HG02938 (cell line): ENCODE results near the gene GRIN2C.

ENCODE experiments used
- ATAC-seq: cut with Tn5 transposase; IDR thresholded peaks from one replicate; pipeline ENCODE4 v1.9.1; 2021; ENCODE audit warnings: mild to moderate bottlenecking, moderate library complexity; ENCODE audit not compliant: unreplicated experiment

GRIN2C gene

DNA sequence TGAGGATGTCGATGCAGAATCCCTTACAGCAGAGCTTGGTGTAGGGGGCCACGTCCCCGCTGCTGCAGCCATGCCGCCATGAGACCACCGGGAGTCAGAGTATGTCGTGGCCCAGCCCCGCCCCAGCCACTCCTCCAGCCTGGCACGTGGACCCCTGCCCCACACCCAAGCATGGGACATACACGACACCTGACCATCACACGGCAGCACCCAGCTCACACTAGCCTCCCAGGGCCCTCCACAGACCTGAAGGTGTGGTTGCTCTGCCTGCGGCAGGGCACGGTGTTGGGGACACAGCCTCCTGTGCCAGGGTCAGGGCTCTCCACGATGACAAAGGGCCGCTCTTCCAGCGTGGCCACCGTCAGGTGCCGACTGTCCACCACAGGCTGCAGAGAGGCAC, 9.4 kb downstream of the GRIN2C start:
- no peak for ATAC-seq

DNA sequence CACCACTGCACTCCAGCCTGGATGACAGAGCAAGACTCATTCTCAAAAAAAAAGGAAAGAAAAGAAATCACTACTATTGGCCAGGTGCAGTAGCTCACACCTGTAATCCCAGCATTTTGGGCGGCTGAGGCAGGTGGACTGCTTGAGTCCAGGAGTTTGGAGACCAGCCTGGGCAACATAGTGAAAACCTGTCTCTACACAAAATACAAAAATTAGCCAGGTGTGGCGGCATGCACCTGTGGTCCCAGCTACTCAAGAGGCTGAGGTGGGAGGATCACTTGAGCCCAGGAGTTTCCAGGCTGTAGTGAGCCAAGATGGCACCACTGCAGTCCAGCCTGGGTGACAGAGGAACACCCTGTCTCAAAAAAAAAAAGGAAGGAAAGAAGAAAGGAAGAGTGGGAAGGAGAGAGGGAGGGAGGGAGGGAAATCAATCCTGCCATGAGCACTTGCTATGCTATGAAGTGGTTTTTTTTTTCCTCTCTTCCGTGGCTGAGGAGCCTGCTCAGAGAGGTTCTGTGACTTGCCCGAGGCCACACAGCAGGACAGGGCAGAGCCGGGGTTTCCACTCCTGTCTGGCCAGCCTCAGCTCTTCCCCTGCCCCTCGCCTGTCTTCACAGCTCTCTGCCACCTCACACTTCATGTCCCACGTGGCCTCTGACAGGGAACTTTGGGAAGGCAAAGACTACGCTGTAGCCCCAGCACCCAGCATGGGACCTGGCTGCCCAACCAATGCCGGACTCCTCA, 10.9 kb downstream of the GRIN2C start:
- ATAC-seq, result no peak

DNA sequence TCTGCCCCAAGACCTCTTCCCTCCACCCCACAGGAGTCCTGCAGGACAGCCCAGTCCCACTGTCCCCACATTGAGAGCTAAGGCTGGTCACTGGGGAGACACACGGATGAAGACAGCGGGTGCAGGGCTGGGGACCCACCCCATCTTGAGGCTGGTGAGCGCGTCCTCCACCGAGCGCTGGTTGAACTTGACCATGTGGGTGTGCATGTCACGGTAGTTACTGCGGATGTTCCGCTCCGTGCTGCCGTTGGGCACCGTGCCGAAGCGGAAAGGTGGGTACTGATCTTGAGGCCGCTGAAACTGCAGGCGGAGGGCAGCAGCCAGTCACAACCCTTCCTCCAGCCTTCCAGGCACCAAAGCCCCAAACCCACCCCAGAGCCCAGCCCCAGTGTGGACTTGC, 13.1 kb downstream of the GRIN2C start:
- ATAC-seq, result no peak

DNA sequence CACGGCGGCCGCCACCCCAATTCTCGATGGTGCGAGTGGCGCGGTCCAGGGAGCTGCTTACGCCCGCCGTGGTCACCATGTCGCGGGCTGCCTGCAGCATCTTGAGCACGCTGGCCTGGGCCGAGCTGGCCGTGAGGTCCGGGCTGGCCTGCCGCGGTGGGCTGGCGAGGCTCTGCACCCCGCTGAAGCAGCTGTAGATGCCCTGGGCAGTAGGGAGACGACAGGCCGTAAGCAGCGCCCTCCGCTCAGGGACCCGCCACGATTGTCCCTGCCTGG, 16.4 kb downstream of the GRIN2C start:
- no peak for ATAC-seq

DNA sequence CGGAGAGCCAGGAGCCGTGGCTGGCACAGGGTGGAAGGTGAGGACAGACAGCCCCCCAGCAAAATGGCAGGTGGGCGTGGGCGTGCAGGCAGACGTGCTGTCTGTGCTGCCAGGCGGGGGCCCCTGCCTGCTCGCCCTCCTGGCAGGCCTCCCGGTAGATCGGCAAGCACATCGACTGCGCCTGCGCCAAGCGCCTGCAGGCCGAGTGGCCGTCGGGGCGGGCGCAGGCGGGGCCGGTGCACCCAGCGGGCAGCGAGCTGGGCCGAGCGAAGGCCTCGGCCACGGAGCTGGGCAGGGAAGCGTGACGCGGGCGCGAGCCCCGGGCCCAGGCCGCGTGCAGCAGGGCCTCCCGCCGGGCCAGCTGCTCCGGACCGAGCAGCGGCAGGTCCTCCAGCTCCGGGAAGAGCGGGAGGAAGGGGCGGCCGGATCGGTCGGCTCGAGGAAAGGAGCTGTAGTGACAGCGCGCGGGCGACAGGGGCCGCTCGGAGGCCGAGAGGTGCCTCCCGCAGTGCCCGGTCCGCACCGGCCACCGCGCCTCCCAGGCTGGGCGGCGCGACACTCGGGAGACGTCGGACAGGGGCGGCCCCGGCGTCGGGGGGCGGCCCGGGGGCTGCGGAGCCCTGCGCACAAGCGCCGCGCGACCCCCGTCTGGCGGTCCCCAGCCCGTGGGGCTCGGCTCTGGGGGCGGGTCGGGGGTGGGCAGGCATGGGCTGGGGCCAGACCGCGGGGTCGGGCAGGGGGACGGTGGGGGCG, 16.9 kb downstream of the GRIN2C start:
- no peak for ATAC-seq

DNA sequence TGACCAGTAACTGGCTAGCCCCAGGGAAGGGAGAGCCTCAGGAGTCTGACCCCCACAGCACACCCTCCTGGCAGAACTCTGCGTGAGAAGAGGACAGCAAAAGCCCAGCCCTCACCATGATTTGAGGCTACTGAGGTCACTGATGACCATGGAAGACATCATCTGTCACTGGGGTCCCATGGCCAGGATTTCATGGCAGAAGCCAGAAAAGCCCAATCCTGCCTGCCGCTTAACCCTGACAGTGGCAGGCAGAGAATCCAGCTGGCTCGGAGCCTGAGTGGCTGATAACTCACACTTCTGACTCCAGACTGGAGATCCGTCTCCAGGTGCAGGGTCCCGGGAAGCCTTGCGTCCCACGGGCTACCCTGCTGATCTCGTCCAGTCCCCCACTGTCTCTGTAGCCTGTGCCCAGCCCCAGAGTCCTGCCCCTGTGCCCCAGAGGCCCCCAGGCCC, 17.5 kb downstream of the GRIN2C start:
- no peak for ATAC-seq

DNA sequence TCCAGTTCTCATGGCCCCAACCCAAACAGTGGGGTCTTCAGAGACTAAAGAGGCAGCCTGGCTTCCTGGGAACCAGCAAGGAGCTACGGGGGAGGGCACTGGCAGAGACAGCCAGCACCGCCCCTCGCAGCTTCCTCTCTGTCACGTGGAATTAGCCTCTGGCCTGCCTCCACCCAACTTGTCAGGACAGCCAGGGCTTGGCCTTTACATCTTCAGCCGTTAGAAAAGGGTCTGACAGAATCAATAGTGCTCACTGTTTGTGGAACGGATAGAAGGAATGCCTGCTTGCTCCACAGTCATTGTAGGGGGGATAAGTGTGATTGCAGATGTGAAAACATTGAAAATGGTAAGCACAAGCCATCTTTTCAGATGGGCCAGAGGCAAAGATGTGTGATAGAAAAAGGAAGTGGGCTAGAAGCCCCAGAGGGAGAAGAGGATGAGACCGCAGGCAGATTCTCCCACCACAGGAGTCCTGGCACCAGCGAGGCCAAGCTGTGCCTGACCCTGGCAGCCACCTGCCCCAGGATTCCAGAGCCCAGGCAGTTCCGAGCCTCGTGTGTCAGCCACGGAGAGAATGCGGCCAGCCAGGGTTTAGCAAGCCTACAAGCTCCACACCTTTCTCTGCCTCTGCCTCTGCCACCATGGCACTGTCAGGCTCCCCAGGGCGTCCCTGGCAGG, 18.6 kb downstream of the GRIN2C start:
- ATAC-seq, result no peak

DNA sequence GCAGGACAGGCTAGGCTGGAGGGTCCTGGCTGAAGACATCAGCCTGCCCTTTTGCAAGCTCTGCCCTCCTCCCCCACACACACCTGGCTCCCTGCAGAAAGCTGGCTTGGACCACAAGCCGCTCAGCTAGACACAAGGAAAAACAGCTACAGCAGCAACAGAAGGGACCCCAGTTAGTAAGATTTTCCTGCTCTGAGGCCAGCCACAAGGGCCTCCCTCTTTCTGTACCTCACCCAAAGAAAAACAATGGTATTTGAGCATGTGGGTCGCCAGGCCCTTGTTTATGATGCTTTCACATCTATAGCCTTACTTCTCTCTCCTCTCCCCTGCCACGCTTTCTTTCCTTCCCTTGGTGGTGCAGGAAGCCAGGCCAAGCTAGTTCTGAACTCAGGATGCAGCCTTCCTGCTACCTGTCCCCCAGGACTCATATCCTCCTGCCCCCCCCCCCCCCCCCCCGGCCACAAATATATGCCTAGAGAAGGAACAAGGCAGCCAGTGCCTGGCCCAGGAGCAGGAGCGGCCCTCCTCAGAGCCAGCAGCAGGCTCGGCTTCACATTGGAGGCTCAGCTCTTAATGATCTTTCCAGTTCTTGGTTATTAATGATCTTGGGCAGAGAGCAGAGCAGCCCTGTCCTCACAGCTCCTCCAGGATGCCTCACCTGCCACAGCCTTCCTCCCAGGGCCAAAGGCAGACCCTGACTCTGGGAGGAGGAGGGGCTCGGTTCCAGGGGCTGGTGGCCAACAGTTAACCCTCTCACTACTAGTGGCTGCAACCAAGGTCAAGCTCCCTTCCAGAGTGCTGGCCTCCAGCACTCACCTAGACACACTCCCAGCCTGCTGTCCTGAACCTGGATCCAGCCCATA, 19.5 kb downstream of the GRIN2C start:
- ATAC-seq, result no peak

DNA sequence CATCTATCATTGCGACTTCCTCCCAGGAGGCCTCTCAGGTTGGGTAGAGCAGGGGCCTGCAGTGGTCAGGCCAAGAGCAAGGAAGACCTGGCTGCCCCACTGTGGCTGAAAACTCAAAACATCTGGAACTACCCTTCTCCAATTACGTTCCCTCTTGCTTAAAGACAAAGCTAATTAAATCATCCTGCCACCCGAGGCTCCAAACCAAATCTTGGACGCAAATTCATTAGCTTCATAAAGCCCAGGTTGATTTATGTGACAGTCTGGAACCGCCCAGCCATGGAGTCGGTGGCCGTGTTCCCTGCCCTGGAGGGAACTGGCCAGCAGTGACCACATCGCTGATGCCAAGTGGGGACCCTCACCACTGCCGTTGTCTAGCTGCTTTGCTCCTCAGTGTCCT, 21.4 kb downstream of the GRIN2C start:
- ATAC-seq, result no peak

DNA sequence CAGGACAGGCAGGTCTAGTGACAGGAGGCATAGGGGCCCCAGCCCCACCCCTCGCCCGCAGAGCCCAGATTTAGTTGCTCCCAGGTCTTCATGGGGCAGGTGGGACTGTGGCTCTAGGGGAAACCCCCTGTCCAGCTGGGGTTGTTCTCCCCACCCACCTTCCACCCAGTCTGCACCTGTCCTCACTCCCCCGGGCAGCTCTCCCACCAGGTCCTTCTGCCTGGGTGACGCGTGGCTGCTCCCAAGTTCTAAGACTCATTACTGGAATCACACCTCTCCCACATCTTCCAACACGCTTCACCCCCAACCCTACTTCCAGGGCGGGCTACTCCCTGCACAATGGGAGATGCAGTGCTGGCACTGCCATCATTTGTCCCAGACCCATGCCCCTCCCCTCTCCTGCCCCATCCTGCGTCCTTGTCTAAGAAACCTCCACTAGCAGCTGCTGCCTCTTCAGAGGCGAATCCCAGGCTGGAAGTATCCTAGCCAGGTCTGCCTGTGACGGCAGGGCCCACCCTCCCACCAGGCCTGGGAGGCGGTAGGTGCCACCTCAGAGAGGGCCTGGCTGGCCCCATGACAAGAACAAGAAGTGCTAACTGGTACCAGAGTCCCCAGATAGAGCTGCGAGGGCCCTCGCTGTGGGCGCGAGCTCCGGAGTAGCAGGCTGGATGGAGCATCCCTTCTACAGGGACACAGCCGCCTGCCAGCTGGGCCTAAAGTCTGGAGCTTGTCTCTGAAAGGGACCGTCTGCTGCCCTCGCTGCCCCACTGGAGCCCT, 22.8 kb downstream of the GRIN2C start:
- ATAC-seq, result no peak

DNA sequence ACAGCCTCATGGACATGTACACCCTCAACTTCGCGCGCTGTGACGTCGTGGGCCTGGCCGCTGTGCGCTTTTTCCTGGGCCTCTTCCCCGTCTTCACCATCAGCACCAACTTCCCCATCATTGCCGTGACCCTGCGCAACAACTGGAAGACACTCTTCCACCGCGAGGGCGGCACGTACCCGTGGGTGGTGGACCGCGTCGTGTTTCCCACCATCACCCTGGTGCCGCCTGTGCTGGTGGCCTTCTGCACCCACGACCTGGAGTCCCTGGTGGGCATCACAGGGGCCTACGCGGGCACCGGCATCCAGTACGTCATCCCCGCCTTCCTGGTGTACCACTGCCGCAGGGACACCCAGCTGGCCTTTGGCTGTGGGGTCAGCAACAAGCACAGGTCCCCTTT, 23.5 kb downstream of the GRIN2C start:
- no peak for ATAC-seq

DNA sequence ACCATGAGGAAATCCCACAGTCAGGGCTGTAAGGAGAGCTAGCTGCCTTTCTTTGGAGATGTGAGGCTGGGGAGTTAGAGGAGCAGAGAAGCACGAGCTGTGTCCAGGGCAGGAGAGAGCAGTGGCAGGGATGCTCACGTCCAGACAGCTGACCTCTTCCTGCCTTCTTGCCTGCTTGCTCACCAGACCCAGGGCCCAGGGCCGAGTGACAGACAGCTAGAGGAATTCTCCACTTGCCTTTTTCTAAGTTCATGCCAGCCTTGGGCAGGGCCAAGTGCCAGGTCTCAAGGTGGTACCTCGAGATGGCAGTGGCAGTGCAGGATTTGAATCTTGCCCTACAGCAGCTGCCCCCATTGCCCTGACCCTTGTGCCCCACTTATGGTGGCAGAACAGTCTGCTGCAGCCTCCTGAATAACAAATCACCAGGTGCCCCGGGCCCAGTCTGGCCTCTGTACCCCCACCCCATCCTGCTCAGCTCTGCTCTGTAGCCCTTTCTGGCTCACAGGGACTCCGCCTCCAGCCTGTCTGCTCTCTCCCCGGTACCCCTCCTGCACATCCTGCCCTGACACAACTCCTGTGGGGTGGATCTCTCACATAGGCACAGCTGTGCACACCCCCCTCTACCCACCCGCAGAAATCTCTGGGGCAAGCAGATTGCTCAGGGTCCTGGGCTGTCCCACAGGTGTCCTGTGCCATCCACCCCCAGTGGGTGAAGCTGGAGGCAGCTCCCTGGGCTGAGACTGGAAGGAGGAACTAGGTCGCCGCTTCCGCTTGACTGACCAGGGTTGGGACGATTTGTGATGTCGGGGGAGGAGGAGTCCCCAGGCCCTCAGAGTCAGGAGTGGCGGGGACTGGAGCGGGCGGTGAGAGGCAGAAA, 25.9 kb downstream of the GRIN2C start:
- no peak for ATAC-seq

DNA sequence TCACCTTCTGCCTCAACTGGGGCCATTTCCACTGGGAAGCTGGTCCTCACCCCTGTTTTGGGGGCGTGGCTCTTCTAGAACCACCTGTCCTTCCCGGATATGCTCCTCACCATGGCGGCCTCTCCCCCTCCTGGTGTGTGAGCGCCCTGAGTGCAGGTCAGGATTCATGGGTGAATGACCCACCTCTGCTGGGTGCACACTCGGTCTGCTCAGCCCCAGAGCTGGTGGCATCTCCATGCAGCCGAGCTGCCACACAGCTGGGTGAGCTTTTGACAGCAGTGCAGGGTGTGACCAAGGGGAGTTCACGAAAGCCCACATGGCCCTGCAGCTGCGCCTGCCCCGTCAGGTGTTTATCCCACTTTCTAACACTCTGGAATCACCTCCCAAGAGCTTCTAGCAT, 27.3 kb downstream of the GRIN2C start:
- ATAC-seq, result no peak

DNA sequence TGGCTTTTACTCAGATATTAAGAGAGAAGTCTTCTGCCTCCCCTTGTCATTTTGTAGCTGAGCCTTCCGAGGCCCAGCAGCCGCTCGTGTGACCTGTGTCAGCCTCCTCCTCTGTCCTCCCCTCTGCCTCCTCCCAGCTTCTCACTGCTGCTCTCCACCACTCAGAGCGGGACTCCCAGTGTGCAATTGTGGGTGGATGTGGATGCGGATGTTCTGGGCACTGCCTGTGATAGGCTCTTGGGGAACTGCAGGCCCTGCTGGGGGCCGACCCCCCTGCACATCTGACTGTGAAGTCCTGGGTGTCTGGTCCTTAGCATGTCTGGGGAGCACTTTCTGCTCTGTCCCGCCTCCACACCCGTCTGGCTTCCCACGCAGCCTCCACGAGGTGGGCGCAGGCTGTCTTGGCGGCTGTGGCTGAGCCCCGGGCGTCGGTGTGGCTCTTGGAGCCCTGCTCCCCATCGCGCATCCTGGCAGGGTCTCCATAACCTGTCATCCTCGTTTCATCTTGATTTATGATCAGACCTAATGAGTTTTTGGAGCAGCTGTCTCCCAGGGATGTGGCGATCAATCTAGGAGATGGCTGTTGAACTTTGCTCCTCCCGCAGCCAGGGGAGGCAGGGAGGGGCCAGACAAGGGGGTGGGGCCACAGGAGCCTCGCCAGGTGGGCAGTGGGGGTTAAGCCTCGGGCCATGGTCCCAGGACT, 28.1 kb downstream of the GRIN2C start:
- ATAC-seq, result no peak

DNA sequence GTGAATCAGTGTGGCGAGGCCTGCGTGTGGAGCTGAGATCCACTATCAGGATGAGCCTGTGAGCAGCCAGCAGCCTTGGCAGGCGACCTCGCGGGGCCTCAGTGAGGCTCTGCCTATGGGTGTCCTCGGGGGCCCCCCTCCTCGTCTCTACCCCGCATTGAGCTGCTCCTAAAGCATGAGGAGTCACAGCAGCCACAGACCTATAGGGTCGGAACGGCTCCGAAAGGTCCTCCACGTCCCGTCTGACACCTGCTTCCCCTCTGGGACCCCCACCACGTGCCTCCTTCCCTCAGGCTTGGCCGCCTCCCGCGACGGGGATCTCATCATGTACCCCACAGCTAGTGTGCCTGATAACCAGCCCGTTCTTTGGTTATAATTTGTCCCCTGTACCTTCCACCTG, 28.8 kb downstream of the GRIN2C start:
- ATAC-seq, result no peak

DNA sequence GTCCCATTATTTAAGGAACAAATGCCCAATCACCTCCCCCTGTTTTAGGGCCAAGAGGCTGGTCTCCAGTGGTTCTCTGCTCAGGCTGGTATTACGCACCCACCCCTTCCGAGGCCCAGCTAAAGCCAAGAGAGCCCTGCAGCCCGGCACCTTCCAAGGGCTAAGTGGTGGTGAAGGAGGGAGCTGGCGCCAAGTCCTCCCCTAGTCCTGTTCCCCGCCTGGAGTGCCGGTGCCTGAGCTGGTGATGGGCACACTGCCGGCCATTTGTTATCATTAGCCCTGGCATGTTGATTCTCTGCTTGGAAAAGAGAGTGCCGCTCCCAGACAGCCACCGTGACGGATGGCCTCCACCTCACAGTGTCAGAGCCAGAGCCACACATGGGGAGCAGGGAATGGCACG, 31.9 kb downstream of the GRIN2C start:
- no peak for ATAC-seq

DNA sequence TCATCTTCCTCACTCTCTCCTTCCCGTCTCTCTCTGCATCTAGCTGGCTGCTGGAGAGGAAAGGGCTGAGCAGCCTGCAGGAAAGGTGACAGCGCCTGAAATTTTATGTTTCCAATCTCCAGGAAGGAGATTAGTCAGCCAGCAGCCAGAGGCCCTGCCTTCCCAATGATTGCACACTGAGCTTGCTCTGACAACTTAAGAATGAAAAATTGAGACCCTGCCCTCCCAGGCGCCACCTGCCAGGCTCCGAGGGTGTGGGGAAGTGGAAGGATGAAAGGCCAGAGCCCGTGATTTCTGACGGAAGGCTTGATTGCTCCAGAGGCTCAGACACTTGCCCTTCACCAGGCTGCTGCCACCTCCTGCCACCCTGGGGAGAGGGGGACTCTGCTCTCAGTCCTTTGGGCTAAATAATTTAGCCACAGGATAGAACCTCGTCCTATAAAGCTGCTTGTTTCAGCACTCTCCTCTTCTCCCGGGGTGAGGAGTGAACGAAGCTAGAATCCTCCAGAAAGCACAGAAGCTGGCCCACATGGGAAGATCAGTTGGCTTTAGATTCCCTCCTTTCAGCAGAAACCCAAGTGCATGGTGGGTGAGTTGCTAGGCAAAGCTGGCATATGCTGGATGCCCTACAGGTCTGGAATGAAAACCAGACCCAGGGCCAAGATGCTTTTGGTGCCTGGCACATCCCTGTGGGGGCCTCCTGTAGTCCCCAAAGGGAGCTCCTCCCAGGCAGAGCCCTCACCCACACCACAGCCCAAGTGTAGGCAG, 33.5 kb downstream of the GRIN2C start:
- ATAC-seq, result no peak

DNA sequence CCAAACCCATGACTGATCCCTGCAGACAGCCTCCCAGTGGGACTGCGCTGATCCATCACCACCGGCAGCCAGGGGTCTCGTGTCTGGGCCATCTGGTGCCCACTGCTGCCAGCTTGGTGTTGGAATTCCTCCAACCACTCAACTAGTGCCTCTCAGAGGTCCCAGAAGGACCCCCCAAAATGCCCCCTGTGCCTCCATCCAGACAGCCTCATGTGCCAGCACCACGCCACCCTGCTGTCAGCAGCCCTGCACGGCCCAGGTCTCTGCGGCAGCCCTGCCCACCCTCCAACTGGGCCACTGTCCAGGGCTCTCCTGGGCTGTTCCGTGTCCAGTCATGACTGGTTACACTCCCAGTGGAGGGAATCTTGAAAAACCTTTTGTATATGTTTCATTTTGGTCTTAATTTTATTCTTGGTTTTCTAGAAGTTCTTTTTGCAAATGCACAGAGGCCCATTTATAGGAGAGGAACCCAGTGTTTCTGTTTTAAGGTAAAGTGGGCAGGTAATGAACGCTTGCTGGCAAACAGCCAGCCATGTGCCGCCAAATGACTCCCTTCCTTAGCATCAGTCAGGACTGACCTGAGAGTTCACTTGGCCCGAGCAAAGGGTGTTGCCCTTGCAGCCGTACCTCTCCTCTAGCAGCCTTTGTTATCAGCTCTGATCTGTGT, 34.6 kb downstream of the GRIN2C start:
- ATAC-seq, result no peak
